ENCODE data around the gene METTL25B. TPM values are rescaled to one million over a fixed set of nuclear protein-coding genes. Genes with fewer than 3 reads are reported as not detected.

The METTL25B gene
- total RNA-seq, 1 donor from 2014 or later: 14.4 TPM

DNA sequence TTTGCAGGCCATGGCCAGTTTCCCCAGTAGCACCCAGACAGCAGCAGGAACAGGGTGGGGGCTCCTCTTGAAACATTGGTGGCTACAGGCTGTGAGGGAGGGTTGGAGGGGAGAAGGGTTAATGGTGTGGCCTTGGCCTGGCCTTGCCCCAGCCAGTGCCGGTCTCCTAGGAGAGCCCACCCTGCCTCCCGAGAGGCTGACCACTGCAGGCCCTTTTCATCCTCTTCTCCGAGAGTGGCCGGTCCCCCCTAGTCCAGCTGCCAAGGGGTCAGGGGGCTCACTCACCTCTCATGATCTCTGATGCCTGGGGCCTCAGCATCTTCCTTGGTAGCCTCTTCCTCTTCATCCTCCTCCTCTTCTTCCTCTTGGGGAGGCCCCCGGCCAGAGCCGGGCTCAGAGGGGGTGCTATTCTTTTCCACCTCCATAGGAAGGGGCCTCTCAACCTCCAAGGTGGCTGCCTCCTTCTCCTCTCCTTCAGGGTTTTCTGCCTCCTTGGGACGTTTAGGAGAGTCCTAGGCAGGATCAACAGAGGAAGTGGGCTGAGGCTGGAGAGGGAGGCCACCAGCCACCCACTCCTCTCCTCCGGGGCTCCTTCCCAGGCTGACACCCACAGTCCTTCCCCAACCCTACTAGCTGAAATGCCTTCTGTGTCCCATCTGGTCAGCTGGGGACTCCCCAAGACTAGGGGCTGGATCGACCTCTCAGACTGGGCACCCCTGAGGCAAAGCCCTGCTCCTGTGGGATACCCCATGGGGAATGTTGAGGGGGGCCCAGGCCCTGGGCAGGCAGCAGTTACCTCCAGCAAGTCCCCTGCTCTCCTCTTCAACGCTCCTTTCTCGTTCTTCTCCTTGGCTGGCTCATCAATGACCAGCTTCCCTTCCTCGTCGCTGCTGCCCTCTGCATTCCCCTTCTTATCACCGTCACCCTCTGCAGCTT lies 15.4 kb downstream of the METTL25B start:
- intact Hi-C loops (cut with DNase I): no loop called here
- DNase-seq (peak; percentile 35), ATAC-seq (ENCODE audit: poor library complexity) (no peak)

GRCh38 chr1:156744344-156744743 lies 16.1 kb downstream of the METTL25B start:
- ATAC-seq (ENCODE audit: poor library complexity): no peak
- peak; percentile 17 for DNase-seq
- intact Hi-C loops (cut with DNase I): no loop called here

DNA sequence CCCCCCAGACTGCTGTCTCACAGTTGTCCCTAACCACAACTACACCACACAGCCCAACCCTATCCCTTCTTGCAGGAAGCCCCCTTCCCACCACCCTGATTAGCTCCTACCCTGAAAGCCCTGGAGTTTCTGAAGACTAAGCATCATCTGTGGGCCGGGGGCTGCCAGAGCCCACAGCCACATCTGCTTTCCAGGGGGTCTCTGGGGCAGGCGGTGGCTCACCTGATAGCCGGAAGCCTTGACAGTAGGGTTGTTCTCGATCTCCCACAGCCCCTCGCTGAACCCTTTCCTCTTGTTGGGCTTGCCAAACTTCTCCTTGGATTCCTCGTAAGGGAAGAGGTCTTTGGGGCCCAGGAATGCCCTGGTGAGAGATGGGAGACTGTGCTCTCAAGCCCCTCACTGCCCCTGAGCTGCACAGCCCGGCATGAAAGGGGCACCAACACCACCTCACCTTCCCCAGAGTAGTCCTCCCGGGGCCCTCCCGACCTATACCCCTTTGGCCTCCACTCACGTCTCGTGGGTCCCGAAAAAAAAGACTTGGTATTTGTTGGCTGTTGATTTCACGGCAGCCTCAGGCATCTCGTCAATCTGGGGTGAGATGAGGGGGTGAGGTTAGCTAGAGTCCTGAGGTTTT lies 16.6 kb downstream of the METTL25B start:
- intact Hi-C loops (cut with DNase I): no loop called here
- peak; percentile 33 for DNase-seq
- no peak for ATAC-seq (ENCODE audit: poor library complexity)

- DNase-seq (no peak), ATAC-seq (ENCODE audit: poor library complexity) (no peak)
- intact Hi-C loops (cut with DNase I): no loop called here
Measured at GRCh38 chr1:156745881-156746280, 17.6 kb downstream of the METTL25B start.

DNA sequence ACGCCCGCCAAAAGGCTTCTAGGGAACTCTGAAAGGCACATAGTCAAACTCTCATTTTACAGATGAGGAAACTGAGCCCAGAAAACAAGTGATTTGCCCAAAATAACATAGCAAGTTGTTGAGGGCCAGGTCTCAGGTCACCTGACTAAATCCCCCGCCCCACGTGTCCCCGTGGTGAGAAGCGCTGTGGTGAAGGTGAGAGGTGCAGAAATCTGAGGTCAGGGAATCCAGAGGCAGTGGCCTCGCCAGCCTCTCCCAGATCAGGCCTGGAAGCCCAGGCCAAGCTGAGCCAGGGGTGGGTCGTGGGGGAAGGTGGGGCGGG lies 18.1 kb downstream of the METTL25B start:
- intact Hi-C loops (cut with DNase I): no loop called here
- DNase-seq (no peak), ATAC-seq (ENCODE audit: poor library complexity) (no peak)

DNA sequence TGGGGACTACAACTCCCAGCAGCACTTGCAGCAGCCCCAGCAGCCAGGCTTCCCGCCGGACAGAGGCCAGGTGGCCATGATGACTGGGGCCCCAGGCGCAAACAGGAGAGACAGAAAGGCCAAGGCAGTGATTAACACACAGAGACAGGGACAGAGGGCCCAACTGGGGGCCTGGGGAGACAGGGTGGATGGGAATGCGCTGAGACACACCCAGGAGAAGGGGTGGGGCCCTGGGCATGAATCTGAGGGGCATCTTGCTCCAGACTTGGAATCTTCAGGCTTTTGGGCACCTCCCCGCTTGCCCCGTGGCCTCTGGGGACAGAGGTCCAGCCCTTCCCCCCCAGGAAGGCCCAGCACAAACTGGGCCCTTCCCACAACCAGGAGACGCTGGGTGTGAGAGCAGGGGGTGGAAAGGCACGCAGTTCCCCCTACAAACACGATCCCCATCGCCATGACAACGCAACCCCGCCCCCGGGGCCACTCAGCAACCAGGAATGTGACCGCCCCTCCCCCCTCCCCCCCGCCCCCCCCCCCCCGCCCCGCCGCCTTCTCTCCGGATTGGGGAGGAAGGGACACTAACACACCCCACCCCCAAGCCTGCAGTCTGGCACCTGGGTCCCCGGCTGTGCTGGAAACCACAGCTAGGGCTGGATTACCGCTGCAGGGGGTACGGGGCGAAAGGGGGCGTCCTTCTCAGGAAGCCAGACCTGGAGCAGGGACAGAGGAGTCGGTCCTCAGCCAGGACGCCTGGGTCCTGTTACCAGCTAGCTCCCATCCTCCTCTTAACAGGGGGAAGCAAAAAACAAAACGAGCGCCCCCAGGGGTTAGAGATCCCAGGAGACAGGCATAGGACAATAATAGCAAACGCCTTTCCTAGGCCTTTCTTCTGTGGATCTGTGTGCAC lies 18.7 kb downstream of the METTL25B start:
- DNase-seq (peak; percentile 95), ATAC-seq (ENCODE audit: poor library complexity) (peak; percentile 70)
- intact Hi-C loops (cut with DNase I): no loop called here

GRCh38 chr1:156747742-156748669 lies 19.7 kb downstream of the METTL25B start:
- ATAC-seq (ENCODE audit: poor library complexity) (peak; percentile 4), DNase-seq (peak; percentile 44)
- intact Hi-C loops (cut with DNase I): no loop called here

DNA sequence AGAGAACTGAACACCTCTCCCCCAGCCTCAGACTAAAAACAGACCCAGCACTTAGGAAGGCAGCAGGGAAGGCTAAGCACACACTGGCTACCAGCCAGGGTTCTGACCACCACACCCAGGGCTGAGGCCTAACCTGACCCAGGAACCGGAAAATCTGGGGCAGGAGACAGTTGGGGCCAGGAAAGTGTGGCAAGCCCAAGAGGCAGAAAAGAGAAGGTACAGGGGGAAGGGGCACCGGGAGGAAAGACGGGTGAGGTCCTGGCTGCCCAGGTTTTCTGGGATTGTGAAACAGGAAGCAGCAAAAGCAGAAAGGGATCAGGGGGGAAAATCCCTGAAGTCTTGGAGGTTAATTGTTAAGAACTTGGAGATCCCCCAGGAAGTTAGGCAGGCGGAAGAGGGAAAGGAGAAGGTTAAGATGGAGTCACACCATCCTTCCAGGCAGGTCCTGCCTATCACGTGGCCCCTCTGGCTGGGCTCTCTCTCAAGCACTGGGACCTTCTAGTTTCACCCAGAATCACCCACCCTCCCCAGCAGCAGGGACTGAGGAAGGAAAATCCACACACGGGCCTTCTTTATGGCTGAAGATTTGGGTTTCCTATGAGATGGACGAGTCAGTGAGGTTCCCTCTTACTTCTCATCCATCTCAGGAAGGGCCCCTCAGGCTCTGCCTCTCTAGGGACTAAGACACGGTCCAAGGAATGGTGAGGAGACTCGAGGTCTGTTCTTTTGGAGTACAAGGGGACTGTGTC lies 20.6 kb downstream of the METTL25B start:
- intact Hi-C loops (cut with DNase I): no loop called here
- peak; percentile 71 for DNase-seq
- peak; percentile 8 for ATAC-seq (ENCODE audit: poor library complexity)

- DNase-seq (peak; percentile 30), ATAC-seq (ENCODE audit: poor library complexity) (no peak)
- intact Hi-C loops (cut with DNase I): no loop called here
Measured at GRCh38 chr1:156749419-156750118, 21.3 kb downstream of the METTL25B start.

DNA sequence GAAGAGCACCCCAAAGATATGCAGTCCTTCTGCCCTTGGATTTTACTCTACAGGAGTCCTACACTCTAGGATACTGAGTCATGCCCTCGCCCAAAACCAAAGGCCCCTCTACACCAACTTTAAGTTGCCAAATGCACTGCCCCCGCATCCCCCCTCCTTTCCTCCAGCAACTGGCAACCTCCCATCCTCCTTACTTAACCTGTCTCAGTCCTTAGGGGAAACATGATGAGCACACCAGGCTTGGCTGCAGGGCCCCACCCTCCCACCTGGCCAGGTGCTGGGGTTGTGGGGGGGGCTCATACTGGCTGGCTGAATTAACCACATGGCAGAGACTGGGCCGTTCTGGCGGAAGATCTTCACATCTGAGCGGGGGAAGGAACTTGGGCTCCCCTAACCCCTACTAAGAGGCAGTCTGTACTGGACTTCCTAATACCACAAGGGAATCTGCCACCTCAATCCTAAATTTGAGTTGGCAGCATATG lies 22.0 kb downstream of the METTL25B start:
- peak; percentile 39 for DNase-seq
- intact Hi-C loops (cut with DNase I): no loop called here
- no peak for ATAC-seq (ENCODE audit: poor library complexity)

- intact Hi-C loops (cut with DNase I): no loop called here
- peak; percentile 76 for DNase-seq
Measured at GRCh38 chr1:156750711-156751450, 22.6 kb downstream of the METTL25B start.

GRCh38 chr1:156751451-156751756 lies 23.1 kb downstream of the METTL25B start, which contains the start of gene HDGF:
Gene HDGF, minus strand, starts transcription at chr1:156751675. Its CDS starts 246 bp downstream, at chr1:156751429.
- intact Hi-C loops (cut with DNase I): no loop called here
- ATAC-seq (ENCODE audit: poor library complexity): no peak
- no peak for DNase-seq

More at GRCh38 chr1:156750711-156751450, 22.6 kb downstream of the METTL25B start:
- ATAC-seq (ENCODE audit: poor library complexity): peak; percentile 2

- intact Hi-C loops (cut with DNase I): no loop called here
- DNase-seq: peak; percentile 98
- ATAC-seq (ENCODE audit: poor library complexity): peak; percentile 81
Measured at GRCh38 chr1:156751757-156752481, 23.6 kb downstream of the METTL25B start.

GRCh38 chr1:156752843-156753482 lies 24.7 kb downstream of the METTL25B start:
- ATAC-seq (ENCODE audit: poor library complexity) (no peak), DNase-seq (peak; percentile 37)
- intact Hi-C loops (cut with DNase I): no loop called here

DNA sequence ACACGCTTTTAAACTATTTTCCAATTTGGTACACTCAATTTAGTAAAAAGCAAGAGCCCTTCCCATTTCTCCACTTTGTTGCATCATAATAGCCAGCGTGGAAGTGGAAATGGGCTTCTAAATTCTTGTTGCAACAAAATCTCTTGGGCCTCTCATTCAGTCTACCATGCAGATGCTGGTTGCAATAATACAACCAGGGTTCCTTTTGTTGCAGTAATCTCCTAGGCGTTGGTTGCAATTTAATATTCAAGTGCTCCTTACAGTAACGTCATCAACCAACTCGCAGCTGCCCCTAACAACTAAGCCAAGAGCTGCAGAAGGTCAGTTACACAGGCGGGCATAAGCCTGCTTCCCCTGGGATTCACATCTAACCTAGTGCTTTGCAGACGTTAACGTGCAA lies 25.9 kb downstream of the METTL25B start:
- intact Hi-C loops (cut with DNase I): no loop called here
- DNase-seq (peak; percentile 14), ATAC-seq (ENCODE audit: poor library complexity) (no peak)

All from Right ventricle myocardium superior (tissue), 1 donor.